ENCODE measurements around the gene ITGA7.
"Not testable (repeated sequence)": the region's sequence is repeated elsewhere in the genome, so short reads cannot be mapped to it uniquely, and the experiment has no call there.

The ITGA7 gene

DNA sequence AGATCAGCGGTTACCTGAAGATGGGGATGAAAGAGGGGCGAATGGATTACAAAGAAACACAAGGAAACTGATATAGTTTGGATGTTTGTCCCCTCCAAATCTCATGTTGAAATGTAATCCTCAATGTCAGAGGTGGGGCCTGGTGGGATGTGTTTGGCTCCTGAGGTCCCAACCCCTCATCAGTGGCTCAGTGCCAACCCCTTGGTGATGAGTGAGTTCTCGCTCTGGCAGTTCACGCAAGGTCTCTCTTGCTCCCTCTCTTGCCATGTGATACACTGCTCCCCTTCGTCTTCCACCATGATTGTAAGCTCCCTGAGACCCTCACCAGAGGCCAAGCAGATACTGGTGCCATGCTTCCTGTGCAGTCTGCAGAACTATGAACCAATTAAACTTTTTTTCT lies 28.0 kb downstream of the ITGA7 start:
- DNase-seq, result no peak

DNA sequence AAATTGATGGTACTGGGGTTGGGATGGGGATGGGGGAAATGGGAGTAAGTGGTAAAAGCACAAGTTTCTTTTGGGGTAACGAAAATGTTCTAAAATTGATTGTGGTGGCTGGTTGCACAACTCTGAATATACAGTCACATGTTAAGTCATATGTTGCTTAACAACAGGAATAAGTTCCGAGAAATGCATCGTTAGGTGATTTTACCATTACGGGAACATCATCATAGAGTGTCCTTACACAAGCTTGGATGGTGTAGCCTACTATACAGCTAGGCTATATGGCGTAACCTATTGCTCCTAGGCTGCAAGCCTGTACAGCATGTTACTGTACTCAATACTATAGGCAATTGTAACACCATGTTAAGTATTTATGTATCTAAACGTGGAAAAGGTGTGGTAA lies 31.0 kb downstream of the ITGA7 start:
- DNase-seq, result no peak

DNA sequence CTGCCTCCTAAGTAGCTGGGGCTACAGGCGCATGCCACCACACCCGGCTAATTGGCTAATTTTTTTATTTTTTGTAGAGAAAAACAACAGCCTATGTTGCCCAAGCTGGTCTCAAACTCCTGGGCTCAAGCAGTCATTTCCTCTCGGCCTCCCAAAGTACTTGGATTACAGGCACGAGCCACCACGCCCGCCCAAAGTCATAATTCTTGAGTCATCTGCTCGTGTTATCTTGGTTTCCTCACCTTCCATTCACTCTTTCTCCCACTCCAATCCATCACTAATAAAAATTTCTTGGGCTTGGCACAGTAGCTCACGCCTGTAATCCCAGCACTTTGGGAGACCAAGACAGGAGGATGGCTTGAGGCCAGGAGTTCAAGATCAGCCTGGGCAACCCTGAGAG lies 32.0 kb downstream of the ITGA7 start:
- DNase-seq, result no peak

DNA sequence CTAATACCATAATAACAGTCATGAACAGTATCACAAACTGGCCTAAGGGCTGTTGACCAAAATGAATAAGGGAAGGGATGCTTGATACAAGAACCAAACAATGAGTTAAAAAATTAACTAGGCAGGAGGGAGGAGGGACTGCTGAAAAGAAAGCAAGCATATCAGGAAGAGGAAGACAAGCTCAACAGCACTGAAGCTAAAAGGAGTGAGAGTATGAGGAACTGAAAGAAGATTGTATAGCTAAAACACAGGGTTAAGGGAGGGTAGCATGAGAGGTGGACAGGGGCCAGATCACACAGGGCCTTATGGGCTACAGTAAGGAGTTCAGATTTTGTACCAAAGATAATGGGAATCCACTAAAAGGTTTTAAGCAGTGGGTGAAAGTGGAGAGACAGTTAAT lies 34.1 kb downstream of the ITGA7 start:
- no peak for DNase-seq

DNA sequence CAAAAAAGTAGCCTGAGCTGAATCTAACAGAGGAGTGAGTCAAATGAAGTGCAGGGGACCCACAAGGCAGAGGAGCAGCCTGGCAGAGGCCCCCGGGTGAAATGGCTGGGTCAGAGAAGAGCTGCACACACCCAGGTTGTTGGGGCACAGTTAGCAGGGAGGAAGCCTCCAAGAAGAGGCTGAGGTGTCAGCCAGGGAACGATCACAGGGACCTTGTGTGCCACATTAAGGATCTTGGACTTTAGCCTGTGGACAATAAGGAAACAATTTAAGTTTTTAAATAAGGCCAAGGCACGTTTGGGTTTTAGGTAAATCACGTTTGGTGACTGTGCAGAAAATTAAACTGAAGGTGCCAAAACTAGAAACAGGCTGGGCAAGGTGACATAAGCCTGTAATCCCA lies 36.0 kb downstream of the ITGA7 start:
- no peak for DNase-seq

DNA sequence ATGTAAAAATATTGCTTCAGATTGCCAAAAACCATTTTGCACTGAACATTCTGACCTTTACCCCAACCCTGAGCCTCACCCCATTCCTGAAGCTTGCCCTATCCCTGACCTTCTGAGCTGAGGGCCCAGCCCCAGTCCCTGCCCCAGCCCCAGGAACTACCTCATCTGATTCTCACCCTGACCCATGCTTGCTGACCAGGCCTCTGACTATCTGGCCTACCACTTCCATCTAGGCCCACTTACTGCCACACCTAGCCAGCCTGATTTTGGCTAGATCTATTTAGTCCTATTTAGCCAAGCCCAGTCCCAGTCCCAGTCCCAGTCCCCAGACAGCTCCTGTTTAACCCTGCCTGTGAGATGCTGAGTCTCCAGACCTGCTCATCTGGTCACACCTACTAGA lies 37.4 kb downstream of the ITGA7 start:
- no peak for DNase-seq

DNA sequence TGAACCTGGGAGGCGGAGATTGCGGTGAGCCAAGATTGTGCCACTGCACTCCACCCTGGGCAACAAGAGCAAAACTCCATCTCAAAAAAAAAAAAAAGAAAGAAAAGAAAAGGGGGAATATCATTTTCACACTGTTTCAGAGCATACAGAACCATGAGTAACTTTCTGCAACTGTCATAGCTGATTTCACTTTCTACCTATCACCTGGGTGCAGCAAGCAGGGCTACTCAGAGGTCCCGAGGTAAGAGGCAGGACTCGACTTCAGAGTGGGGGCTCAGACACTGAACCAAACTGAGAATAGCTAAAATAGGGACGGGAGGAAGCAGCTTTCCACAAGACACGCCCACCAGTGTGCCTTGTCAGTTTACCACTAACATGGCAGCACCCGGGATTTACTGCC lies 41.2 kb downstream of the ITGA7 start:
- no peak for DNase-seq

DNA sequence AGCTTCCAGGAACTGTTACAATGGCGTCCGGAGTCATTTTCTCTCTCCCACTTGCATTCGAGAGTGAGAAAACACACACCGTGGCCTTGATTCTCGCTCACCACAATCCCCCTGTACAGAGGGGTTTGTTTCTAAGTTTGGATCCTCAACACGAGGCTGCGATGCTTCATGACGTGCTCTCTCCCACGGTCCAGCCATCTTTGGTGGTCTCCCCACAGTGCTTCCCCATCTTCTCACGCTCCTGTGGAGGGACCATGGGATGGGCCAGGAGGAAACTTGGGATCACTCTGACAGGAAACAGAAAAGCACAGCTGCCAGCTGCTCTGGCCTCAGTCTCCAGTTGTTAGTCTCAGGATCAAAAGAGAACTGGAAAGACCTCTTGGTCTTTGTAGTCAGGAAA lies 42.9 kb downstream of the ITGA7 start:
- no peak for DNase-seq

DNA sequence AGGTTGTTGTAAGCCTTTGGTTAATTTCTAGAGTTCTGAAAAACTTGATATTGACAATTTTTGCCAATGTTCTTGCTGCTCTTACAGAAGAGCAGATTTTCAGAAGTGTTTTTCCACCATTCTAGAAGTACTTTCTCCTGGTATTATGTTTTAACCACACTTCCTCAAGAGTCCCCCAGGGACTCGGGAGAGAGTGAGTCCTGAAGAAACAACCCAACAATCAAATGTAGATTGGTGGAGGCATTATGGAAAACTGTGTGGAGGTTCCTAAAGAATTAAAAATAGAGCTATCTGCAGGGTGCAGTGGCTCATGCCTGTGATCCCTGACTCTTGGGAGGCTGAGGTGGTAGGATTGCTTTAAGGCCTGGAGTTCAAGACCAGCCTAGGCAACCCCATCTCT lies 44.3 kb downstream of the ITGA7 start:
- DNase-seq, result no peak

DNA sequence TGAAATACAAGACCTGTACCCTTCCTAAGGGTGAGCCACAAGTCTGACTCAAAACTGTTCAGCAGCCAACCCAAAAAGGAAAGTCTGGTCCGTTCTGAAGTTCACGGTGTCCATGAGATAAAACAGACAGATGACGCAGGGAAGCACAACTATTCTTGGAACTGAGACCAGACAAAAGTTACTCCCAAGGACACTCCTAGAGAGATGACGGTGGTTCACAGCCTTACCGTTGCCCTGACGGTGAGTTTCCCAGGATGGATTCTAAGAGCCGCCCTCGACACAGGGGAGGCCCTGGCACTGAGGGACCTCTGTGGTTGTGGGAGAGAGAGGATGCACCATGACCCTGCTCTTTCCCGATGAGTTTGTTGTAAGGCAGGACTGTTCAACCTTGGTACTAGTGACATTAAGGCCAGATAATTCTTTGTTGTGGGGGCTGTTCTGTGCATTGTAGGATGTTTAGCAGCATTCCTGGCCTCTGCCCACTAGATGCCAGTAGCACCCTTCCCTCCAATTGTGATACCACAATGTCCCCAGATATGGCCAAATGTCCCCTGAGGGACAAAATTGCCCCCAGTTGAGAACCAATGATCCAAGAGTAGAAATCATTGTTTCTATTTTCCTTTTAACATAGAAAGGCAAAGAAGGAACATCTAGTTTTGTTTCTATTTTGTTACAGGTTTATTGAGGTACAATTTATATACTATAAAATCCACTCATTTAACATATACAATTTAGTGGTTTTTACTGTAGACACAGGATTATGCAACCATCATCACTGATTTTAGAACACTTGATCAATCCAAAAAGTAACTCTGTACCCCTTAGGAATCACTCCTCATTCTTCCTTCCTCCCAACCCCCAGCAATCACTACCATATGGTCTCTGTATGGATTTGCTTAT lies 48.0 kb downstream of the ITGA7 start:
- peak; percentile 15 for DNase-seq

DNA sequence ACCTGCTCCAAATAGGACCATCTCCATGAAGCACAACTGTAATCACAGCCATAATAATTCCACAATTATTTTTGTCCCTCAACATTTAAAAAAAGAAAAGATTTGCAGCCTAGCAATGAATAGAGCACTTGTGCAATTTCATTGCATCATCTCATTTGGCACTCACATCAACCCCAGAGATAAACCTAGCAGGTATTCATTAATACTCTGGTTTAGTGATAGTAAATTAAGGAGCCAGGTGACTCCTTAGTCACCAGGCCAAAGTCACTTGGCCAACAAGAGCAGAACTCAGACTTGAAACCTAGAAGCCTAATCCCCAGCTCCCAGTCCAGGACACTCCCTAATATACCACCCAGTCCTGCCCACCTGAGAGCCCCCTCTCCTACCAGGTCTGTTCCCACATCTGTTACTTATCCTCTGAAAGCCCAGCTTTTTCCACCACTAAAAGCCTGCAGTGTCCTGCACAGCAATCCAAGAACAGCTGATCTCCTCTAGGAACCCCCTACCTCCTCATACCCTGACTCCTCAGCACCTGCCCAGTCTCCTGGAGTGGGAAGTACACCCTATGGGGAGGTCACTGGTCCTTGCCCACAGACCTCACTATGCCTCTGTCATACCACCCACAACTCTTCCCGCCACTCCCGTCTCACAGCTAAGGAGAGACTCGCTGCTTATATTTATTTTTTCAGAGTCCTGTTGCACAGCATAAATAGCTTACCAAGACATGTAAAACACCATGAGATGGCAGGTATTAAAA lies 48.9 kb downstream of the ITGA7 start:
- DNase-seq, result no peak

DNA sequence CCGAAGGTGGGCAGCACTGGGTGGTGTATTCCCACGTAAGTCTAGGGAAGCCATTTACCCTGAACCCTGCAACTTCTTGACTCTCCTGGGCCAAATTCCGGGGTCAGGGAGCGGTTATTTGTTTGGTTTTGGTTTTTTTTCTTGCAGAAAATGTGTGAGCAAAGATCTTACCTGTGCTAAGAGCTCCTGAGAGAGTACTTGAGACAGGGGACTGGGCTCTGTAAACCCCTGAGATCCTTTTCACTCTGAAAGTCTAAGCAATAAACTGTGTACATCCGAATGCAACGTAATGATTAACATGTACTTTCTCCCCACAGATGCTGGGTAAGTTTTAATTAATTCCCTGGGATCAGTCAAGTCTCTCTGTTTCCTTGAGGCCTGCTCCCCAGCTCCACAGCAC lies 49.5 kb downstream of the ITGA7 start:
- DNase-seq, result no peak

DNA sequence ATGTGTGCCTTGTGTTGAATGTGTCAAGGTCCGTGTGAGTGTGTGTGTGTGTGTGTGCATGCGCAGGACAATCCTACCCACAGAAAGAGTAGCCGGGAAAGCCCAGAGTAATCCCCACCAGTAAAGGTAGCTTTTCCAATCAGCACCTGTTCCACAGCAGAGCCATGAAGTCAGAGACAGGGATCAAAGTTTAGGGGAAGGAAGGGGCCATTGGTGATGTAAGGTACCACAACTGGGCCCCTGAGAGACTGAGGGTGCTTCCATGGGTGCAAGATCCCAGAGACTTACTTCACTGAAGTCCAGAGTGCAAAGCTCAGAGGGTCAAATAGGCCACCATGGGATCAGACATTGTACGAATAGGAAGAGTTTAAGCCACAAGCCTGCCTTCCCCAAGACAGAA lies 50.5 kb downstream of the ITGA7 start:
- no peak for DNase-seq

DNA sequence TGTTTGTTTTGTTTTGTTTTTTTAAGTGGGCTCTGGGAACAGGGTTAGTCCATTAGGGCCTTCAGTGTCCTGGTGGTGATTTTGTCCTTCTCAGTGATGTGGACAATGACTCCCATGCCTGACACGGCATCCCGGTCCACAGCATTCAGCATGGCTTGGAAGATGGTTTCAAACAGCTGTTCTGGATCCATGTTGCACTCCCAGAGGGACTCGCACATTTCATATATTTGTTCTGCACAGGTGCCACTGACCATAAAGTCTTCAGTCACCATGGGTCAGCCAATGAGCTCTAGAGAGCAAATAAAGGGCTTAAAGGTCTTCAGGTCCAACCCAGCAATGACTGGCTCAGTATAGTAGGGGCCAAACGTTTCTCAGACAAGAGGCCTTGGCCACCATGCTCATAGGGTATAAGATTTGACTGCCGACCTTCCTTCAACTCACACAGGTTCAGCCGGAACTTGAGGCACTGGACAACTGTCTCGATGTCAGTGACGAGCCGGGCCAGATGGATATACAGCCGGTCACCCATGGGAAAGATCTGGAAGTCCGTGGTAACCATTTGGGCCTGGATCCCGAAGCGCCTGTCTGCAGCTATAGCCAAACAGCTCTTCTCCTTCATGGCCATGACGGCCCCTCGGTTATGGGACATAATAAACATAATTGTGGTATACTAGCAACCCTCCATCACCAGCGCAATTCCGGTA lies 53.0 kb downstream of the ITGA7 start:
- no peak for DNase-seq

DNA sequence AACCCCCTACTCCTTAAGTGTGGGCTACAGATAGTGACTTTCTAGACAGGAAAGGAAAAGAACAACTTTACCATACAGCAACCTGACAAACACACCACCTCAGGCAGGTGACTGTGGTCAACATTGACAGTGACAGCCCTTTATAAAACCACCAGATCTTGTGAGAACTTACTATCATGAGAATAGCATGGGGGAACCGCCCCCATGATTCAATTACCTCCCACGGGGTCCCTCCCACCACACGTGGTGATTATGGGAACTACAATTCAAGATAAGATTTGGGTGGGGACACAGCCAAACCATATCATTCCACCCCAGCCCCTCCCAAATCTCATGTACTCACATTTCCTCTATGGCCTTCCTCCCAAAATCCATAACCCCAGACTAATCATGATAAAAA lies 54.7 kb downstream of the ITGA7 start:
- no peak for DNase-seq

DNA sequence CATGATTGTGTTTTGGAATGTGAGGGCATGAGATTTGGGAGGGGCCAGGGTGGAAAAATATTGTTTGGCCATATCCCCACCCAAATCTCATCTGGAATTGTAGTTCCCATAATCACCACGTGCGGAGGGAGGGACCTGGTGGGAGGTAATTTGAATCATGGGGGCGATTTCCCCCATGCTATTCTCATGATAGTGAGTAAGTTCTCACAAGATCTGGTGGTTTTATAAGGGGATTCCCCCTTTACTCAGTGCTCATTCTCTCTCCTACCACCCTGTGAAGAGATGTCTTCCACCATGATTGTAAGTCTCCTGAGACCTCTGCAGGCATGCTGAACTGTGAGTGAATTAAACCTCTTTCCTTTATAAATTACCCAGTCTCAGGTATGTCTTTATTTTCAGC lies 55.4 kb downstream of the ITGA7 start:
- DNase-seq, result no peak

DNA sequence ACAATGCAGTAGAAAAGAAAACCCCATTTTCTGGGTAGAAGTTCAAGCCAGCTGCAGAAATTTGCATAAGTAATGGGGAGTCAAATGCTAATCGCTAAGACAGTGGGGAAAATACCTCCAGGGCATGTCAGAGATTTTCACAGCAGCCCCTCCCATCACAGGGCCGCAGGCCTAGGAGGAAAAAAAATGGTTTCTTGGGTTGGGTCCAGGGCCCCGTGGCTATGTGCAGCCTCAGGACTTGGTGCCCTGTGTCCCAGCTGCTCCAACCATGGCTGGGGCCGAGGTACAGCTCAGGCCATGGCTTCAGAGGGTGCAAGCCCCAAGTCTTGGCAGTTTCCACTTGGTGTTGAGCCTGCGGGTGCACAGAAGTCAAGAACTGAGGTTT lies 56.4 kb downstream of the ITGA7 start:
- no peak for DNase-seq

DNA sequence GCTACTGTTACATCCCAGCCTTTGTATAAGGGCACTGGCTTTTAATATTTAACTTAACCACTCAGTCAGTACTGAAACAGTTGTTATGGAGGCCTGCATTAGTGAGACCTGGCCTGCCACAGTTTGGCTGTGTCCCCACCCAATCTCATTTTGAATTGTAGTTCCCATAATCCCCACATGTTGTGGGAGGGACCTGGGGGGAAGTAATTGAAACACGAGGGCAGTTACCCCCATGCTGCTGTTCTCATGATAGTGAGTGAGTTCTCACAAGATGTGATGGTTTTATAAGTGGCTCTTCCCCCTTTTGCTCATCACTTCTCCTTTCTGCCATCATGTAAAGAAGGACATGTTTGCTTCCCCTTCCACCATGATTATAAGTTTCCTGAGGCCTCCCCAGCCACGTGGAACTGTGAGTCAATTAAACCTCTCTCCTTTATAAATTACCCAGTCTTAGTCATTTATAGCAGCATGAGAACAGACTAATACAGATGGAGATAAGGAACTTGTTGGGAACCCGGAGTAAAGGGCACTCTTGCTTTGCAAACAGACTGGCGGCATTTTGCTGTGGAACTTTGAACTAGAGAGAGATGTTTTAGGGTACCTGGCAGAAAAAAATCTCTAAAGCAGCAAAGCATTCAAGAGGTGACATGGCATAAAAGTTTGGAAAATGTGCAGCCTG lies 56.9 kb downstream of the ITGA7 start:
- not testable (repeated sequence) for DNase-seq

DNA sequence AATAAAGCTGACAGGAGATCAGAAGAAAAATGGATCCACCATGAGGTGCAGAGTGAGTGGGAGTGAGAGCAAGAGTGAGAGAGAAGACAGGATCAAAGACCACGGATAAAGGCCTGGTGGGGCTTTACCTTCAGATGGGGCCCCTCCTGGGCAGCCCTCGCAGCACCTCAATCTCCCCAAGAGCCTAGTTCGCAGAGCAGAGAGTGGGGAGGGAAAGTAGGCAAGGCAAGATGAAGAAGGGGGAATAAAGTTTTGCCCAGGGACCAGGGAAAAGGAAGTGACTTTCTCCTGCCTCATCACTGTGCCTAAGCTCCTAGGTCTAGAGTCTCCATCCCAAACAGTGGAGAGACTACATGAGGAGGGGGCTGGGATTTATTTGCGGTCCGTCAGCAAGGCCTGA lies 60.7 kb downstream of the ITGA7 start:
- DNase-seq, result no peak

DNA sequence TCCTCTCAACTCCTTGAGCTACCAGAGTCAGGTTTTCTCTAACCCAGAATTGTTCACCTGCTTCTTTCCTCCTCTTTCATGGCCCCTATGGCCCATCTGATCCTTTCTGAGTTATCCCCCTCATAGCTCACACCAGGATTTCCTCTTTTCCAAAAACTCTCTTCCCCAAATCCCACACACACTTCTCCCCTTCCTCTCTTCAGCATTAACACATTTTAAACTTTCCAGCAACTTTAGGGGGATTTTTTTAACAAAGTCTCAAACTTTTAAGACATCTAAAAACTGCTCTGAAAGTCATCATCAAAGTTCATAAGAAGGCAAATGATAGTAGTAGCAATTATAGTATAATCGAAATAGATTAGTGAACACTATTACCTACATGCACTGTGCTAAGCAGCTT lies 63.1 kb downstream of the ITGA7 start:
- no peak for DNase-seq

DNA sequence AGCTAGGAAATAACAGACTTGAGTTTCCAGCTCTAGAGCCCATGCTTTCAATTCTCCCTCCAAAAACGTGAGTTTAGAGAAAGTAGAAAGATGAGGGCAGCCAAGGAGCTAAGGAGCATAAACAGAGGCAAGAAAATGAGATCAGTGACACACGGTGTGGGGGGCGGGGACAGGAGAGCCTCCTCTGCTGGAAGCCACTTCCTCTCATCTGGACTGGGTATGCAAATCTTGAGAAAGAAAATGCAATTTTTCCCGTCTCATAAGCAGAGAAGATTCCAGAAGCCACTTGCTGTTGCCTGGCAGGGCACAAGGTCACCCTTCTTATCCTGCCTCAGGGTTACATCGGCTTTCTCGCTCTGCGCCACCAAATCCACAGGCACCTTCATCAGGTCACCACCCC lies 65.0 kb downstream of the ITGA7 start:
- no peak for DNase-seq

DNA sequence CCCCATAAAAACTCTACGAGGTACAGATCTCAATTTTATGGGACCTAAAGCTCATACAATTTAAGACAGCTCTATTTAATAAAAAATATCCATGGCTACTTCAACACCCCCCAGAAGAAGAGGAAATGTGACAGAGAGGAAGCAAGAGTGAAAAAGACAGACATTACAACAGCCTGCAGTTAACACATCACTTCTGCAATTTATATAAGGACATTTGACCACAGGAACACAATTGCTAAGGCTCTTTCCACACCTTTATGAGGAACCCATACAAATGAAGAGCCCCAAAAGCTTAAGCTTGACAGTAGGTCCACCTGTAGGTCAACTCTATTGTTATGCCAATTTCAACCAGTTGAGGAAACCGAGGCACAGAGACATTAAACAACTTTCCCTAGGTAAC lies 65.4 kb downstream of the ITGA7 start:
- DNase-seq, result no peak

DNA sequence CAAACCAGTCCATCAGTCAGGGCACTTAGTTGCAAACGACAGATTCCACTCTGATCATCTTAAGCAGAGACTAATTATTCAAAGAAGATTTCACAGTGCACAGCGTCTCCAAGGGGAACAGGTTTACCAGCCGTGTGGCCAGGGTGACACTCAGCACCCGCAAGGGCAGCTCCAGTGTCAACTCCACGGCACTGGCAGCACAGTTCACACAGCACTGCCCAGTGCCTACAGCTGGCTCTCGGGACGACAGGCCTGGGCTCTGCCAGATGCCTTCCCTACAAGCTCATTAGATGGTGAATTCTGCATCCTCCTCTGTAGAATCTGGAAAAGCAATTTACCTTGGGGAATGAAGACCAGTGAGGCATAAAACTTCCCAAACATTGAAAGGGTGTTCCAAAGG lies 66.1 kb downstream of the ITGA7 start:
- no peak for DNase-seq
